Ishikawa (cell line): ENCODE measurements around the gene SCYL1.
A peak's percentile ranks its signal among the peaks of the same experiment; 100 is the strongest.

Source experiments
- CEBPB ChIP-seq: IDR thresholded peaks from 2 replicates; pipeline ENCODE4 v1.6.1; 2012
- CREB1 ChIP-seq: IDR thresholded peaks from 2 replicates; pipeline ENCODE4 v1.6.1; 2012; ENCODE audit warnings: low read depth
- EGR1 ChIP-seq: IDR thresholded peaks from 2 replicates; pipeline ENCODE4 v1.6.1; 2012
- EP300 ChIP-seq: IDR thresholded peaks from 2 replicates; pipeline ENCODE4 v1.6.1; 2012; ENCODE audit warnings: borderline replicate concordance
- NFIC ChIP-seq: IDR thresholded peaks from 2 replicates; pipeline ENCODE4 v1.6.1; 2012
- RAD21 ChIP-seq: IDR thresholded peaks from 2 replicates; pipeline ENCODE4 v1.6.1; 2012; ENCODE audit warnings: low read depth
- TAF1 ChIP-seq: IDR thresholded peaks from 2 replicates; pipeline ENCODE4 v1.6.1; 2012; ENCODE audit warnings: low read depth, mild to moderate bottlenecking
- TCF12 ChIP-seq: IDR thresholded peaks from 2 replicates; pipeline ENCODE4 v1.6.1; 2012; ENCODE audit warnings: low read depth
- TEAD4 ChIP-seq: IDR thresholded peaks from 2 replicates; pipeline ENCODE4 v1.6.1; 2012
- YY1 ChIP-seq: IDR thresholded peaks from 2 replicates; pipeline ENCODE4 v1.6.1; 2012; ENCODE audit warnings: low read depth
- ZBTB7A ChIP-seq: IDR thresholded peaks from 2 replicates; pipeline ENCODE4 v1.6.1; 2012; ENCODE audit warnings: low read depth
- TF ChIP-seq, protein P1 (sequence below): IDR thresholded peaks from 2 replicates; pipeline ENCODE4 v1.6.1; 2012
- TF ChIP-seq, protein P2 (sequence below): IDR thresholded peaks from 2 replicates; pipeline ENCODE4 v1.6.1; 2012; ENCODE audit warnings: low read depth, mild to moderate bottlenecking
- TF ChIP-seq, protein P3 (sequence below): IDR thresholded peaks from 2 replicates; pipeline ENCODE4 v1.6.1; 2012

SCYL1 gene

DNA sequence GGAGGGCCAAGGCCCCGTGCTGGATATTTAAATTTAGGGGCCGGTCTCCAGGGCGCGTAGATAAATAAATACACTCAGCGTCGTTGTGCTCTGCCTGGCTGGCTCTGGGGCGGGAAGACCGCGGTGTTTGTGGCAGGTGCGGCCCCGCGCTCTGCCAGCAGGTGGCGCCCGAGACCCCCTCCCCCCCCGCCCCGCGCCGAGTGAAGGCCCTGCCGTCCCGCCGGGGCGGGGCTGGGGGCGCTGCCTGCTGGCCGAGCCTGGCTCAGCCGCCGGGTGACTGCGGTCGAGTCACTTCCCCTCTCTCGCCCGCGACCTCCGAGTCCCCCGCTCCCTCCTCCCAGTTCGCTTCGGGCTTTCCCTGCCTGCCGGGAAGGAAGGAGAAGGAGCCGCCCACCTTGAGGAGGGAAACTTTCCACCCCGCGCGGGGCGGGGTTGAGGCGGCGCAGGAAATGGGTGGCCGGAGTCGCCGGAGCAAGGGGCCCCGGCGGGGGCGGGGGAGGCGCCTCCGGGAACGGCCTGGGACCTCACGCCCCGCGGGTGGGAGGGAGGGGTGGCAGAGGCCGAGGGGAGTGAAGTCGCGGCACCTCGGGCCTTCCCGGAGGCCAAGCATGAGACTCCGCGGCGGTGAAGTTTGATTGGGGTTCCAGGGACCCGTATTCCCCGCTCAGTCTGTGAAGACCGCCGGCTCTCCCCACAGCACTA, 49.4 kb downstream of the SCYL1 start:
- TF ChIP-seq ZBTB7A, result peak; percentile 81
- no peak for TF ChIP-seq TCF12
- TF ChIP-seq, protein P1, sequence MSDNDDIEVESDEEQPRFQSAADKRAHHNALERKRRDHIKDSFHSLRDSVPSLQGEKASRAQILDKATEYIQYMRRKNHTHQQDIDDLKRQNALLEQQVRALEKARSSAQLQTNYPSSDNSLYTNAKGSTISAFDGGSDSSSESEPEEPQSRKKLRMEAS, result peak; percentile 11; the same call in 1 of the 2 replicates
- TF ChIP-seq EGR1, result peak; percentile 46; the same call in 1 of the 2 replicates
- peak; percentile 29; the same call in 1 of the 2 replicates for TF ChIP-seq TAF1

DNA sequence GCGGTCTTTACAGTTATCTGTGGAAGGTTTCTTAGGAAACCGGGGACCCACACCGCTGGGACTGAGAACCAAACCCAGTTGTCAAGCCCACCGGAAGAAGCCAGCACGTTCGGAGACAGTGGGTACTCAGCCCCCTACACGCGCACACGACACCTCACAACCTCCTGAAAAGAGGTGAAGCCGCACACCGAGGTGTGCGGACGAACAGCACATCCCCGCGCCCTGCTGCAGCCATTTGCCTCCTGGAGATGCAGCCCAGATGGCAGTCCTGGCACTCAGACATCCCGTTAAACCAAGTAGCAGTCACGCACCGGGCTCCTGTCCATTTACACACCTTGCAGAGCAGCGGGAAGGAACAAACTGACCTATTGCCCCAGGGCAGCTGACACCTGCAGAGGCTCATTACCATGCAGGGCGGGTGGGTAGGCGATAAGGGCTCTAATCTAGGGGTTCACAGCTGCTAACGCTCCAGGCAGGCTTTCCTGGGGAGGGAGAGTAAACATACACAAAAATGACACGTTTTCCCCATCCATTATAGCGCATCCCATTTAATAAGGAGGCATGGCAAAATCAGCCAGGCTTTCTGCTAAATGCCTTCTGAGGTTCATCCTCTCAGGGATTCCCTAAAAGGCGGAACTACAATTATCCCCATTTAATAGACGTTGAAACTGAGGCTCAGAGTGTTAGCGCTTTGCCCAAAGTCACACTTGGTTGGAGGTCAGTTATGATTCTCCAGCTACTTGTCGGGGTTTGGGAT, 50.1 kb downstream of the SCYL1 start:
- no peak for TF ChIP-seq NFIC
- TF ChIP-seq, protein P1, result peak; percentile 37; the same call in 1 of the 2 replicates
- TF ChIP-seq YY1, result 0 out of 2 replicates have a peak, but pooled peaks have one; percentile 21

GRCh38 chr11:65575568-65576231, 50.8 kb downstream of the SCYL1 start, which contains the start of gene EHBP1L1:
Gene EHBP1L1 (plus strand): TSS chr11:65576053. CDS start chr11:65576303, 250 bp downstream.
- peak; percentile 43; the same call in 1 of the 2 replicates for TF ChIP-seq EGR1
- no peak for TF ChIP-seq CREB1
- TF ChIP-seq, protein P2, sequence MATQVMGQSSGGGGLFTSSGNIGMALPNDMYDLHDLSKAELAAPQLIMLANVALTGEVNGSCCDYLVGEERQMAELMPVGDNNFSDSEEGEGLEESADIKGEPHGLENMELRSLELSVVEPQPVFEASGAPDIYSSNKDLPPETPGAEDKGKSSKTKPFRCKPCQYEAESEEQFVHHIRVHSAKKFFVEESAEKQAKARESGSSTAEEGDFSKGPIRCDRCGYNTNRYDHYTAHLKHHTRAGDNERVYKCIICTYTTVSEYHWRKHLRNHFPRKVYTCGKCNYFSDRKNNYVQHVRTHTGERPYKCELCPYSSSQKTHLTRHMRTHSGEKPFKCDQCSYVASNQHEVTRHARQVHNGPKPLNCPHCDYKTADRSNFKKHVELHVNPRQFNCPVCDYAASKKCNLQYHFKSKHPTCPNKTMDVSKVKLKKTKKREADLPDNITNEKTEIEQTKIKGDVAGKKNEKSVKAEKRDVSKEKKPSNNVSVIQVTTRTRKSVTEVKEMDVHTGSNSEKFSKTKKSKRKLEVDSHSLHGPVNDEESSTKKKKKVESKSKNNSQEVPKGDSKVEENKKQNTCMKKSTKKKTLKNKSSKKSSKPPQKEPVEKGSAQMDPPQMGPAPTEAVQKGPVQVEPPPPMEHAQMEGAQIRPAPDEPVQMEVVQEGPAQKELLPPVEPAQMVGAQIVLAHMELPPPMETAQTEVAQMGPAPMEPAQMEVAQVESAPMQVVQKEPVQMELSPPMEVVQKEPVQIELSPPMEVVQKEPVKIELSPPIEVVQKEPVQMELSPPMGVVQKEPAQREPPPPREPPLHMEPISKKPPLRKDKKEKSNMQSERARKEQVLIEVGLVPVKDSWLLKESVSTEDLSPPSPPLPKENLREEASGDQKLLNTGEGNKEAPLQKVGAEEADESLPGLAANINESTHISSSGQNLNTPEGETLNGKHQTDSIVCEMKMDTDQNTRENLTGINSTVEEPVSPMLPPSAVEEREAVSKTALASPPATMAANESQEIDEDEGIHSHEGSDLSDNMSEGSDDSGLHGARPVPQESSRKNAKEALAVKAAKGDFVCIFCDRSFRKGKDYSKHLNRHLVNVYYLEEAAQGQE, result no peak
- TF ChIP-seq ZBTB7A, result 0 out of 2 replicates have a peak, but pooled peaks have one; percentile 81
- TF ChIP-seq TCF12, result 0 out of 2 replicates have a peak, but pooled peaks have one; percentile 14

- TF ChIP-seq ZBTB7A (0 out of 2 replicates have a peak, but pooled peaks have one; percentile 24), NFIC (no peak)
Observed at GRCh38 chr11:65576232-65576866, 51.5 kb downstream of the SCYL1 start.

DNA sequence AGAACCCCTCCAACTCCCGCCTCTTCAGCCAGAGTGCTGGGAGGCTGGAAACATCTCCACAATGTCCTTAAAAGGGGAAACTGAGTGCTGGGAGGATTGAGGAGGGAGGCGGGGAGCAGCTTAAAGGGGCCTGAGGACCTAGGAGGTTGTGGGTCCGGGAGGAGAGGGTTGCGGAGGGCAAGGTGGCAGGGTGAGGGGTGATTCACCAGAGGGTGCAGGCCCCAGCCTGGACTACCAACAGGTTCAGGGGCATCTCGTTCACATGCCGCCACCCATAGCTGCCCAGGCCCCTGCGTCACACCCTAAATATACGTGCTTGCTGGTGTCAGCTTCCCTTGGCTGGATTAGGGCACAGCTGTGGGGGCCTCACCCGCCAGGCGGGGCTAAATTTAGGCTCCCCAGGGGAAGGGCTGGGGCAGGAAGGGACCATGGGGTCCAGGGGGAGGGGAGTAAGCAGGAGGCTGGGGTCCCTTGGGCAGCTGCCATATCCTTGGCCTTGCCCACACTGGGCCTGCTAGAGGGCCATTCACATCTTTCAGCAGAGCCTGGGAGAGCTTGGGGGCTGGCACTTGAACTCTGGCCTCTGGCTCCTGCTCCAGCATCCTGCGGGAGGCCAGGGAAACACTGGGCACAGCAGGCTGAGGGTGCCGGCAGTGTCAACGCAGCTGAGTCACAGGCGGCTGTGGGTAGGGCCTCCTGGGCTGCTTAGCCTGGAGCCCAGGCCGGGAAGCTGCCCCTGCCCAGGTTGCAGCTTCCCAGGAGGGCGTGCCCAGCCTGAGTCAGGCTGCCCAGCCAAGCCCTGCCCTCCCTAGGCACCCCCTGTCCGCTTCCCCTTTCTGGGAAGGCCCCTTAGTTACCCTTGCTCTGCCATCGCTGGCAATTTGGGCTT, 52.2 kb downstream of the SCYL1 start:
- TF ChIP-seq, protein P3, sequence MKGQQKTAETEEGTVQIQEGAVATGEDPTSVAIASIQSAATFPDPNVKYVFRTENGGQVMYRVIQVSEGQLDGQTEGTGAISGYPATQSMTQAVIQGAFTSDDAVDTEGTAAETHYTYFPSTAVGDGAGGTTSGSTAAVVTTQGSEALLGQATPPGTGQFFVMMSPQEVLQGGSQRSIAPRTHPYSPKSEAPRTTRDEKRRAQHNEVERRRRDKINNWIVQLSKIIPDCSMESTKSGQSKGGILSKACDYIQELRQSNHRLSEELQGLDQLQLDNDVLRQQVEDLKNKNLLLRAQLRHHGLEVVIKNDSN, result no peak
- TF ChIP-seq NFIC, result no peak
- no peak for TF ChIP-seq ZBTB7A
- TF ChIP-seq, protein P2, result no peak
- TF ChIP-seq YY1, result no peak
- no peak for TF ChIP-seq CEBPB
- TF ChIP-seq, protein P1, result no peak
- TF ChIP-seq RAD21, result no peak
- TF ChIP-seq EP300, result no peak
- TF ChIP-seq CREB1, result no peak
- no peak for TF ChIP-seq TCF12
- TF ChIP-seq TEAD4, result no peak
- TF ChIP-seq TAF1, result no peak
- no peak for TF ChIP-seq EGR1
